ENCODE measurements around the gene DKKL1. TPM values are rescaled to one million over a fixed set of nuclear protein-coding genes. Genes with fewer than 3 reads are reported as not detected.

The DKKL1 gene
- total RNA-seq, 1 experiment from 2014 or later: 2.4 TPM

DNA sequence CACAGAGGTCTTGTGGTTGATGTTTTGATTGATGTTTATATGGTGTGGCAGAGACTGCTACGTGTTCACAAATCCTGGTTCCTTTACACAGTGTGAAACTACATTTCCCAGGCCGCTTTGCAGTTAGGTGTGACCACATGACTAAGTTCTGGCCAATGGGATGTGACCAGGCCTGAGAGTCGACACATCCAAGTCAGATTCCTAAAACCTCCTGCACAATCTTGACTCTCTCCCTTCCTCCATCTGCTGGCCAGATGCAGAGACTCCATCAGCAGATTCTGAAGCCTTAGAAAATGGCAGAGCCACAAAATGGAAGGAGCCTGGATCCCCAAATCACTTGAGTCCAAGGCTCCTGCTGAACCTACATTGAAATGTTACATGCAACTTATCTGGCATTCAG, 15.8 kb upstream of the DKKL1 start:
- ChIA-PET POLR2A (no interaction called here), CTCF (interaction anchor here (1.3 kb wide), 1 partner anchor 69 kb away, joined by 3 read pairs; no protein-coding TSS in a partner anchor)
- H3K4me1 Mint-ChIP-seq: peaks cover 3% of the 10 kb centered on the region; the same call in 1 of the 2 replicates
- H3K27ac Mint-ChIP-seq: peak overlapping the region; percentile 91
- peak; percentile 94 for ATAC-seq
- H3K27me3 Mint-ChIP-seq (ENCODE audit: low read depth): no peaks in the 10 kb centered on the region
- no peak overlapping the region for H3K4me3 Mint-ChIP-seq
- H3K9me3 Mint-ChIP-seq: no peaks in the 10 kb centered on the region
- H3K36me3 Mint-ChIP-seq: peaks cover 87% of the 10 kb centered on the region
- TF ChIP-seq ZNF317 (CRISPR knock-in tag; IDR thresholded peaks at IDR 0.05; ENCODE audit: borderline replicate concordance, low read depth) (no peak), JAZF1 (CRISPR knock-in tag; IDR thresholded peaks at IDR 0.05) (no peak), NR2C2 (CRISPR knock-in tag; IDR thresholded peaks at IDR 0.05) (no peak), ESRRA (CRISPR knock-in tag; IDR thresholded peaks at IDR 0.05; ENCODE audit: borderline replicate concordance) (no peak), ZNF121 (CRISPR knock-in tag; IDR thresholded peaks at IDR 0.05) (no peak), NR1H2 (CRISPR knock-in tag; IDR thresholded peaks at IDR 0.05) (no peak), NFYB (CRISPR knock-in tag; conservative IDR thresholded peaks at IDR 0.05; ENCODE audit: low read depth) (peak; percentile 63), GABPB1 (CRISPR knock-in tag; IDR thresholded peaks at IDR 0.05) (no peak), ETV6 (CRISPR knock-in tag; IDR thresholded peaks at IDR 0.05) (no peak), FOXJ3 (CRISPR knock-in tag; IDR thresholded peaks at IDR 0.05; ENCODE audit: borderline replicate concordance) (no peak)
- TF ChIP-seq, protein P1, sequence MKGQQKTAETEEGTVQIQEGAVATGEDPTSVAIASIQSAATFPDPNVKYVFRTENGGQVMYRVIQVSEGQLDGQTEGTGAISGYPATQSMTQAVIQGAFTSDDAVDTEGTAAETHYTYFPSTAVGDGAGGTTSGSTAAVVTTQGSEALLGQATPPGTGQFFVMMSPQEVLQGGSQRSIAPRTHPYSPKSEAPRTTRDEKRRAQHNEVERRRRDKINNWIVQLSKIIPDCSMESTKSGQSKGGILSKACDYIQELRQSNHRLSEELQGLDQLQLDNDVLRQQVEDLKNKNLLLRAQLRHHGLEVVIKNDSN (CRISPR knock-in tag; IDR thresholded peaks at IDR 0.05): peak; percentile 91
- TF ChIP-seq, protein P2, sequence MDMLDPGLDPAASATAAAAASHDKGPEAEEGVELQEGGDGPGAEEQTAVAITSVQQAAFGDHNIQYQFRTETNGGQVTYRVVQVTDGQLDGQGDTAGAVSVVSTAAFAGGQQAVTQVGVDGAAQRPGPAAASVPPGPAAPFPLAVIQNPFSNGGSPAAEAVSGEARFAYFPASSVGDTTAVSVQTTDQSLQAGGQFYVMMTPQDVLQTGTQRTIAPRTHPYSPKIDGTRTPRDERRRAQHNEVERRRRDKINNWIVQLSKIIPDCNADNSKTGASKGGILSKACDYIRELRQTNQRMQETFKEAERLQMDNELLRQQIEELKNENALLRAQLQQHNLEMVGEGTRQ (CRISPR knock-in tag; IDR thresholded peaks at IDR 0.05): peak; percentile 91
- peak; percentile 51 for DNase-seq (ENCODE audit: low spot score)

DNA sequence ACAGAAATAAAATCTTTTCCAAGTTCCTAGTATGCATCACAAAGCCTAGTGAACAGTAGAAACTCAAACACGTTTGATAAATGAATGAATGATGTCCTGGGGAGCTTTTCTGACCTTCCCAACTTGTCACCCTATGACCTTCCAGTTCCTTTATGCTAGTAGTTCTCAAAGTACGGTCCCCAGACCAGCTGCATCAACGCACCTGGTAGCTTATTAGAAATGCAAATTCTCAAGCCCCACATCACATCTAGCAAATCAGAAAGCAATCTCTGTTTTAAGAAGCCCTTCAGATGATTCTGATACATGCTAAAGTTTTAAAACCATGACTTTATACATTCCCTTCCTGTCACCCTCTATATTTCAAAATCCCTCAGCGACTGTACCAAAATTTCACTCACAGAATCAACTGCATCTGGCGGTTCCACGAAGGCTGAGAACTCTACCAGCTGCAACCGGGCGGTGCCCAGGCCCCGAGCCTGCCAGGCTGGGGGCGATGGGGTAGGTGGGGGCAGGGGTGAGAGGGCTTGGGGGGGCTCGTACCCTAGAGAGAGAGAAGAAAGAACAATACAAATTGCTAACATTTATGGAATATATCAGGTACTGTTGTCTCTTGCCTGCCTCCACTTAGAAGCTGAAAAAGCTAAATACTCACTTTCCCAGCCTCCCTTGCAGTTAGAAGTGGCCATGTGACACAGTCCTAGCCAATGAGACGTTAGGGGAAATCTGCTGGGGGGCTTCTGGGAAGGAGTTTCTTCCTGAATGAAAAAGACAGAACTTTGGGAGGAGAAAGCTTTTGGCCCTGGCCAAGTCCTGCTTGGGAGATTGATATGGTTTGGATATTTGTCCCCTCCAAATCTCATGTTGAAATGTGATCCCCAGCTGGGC, 15.1 kb upstream of the DKKL1 start:
- ChIA-PET CTCF (interaction anchor here (1.3 kb wide), 1 partner anchor 69 kb away, joined by 3 read pairs; no protein-coding TSS in a partner anchor), POLR2A (no interaction called here)
- Mint-ChIP-seq H3K4me3 (no peak overlapping the region), H3K27me3 (ENCODE audit: low read depth) (no peaks in the 10 kb centered on the region), H3K4me1 (peaks cover 3% of the 10 kb centered on the region; the same call in 1 of the 2 replicates), H3K27ac (peak overlapping the region; percentile 91), H3K36me3 (peaks cover 87% of the 10 kb centered on the region), H3K9me3 (no peaks in the 10 kb centered on the region)
- no peak for DNase-seq (ENCODE audit: low spot score)
- ATAC-seq: no peak
- TF ChIP-seq, protein P2 (CRISPR knock-in tag; IDR thresholded peaks at IDR 0.05): peak; percentile 87
- TF ChIP-seq NFYB (CRISPR knock-in tag; conservative IDR thresholded peaks at IDR 0.05; ENCODE audit: low read depth): peak; percentile 79
- TF ChIP-seq, protein P3, sequence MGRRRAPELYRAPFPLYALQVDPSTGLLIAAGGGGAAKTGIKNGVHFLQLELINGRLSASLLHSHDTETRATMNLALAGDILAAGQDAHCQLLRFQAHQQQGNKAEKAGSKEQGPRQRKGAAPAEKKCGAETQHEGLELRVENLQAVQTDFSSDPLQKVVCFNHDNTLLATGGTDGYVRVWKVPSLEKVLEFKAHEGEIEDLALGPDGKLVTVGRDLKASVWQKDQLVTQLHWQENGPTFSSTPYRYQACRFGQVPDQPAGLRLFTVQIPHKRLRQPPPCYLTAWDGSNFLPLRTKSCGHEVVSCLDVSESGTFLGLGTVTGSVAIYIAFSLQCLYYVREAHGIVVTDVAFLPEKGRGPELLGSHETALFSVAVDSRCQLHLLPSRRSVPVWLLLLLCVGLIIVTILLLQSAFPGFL (CRISPR knock-in tag; IDR thresholded peaks at IDR 0.05; ENCODE audit: borderline replicate concordance): no peak
- TF ChIP-seq, protein P1 (CRISPR knock-in tag; IDR thresholded peaks at IDR 0.05): peak; percentile 82

DNA sequence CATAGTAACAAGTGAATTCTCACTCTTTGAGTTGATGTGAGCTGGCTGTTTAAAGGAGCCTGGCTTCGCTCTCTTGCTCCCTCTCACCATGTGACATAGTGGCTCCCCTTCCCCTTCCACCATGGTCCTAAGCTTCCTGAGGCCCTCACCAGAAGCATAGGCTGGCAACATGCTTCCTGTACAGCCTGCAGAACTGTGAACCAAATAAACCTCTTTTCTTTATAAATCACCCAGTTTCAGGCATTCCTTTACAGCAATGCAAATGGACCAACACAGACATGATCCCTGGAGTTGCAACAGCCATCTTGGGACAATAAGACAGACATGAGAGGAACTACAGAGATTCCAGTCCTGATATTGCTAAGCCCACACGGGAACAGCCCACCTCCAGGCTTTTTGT, 14.1 kb upstream of the DKKL1 start:
- no peak overlapping the region for H3K27ac Mint-ChIP-seq
- H3K4me3 Mint-ChIP-seq: no peak overlapping the region
- POLR2A ChIA-PET: no interaction called here
- no peak for ATAC-seq
- CTCF ChIA-PET: no interaction called here
- H3K4me1 Mint-ChIP-seq: peaks cover 3% of the 10 kb centered on the region; the same call in 1 of the 2 replicates
- peaks cover 87% of the 10 kb centered on the region for H3K36me3 Mint-ChIP-seq
- H3K27me3 Mint-ChIP-seq (ENCODE audit: low read depth): no peaks in the 10 kb centered on the region
- DNase-seq (ENCODE audit: low spot score): no peak
- H3K9me3 Mint-ChIP-seq: no peaks in the 10 kb centered on the region
- no peak for TF ChIP-seq TCF7 (CRISPR knock-in tag; IDR thresholded peaks at IDR 0.05; ENCODE audit: low read depth)
- TF ChIP-seq, protein P4, sequence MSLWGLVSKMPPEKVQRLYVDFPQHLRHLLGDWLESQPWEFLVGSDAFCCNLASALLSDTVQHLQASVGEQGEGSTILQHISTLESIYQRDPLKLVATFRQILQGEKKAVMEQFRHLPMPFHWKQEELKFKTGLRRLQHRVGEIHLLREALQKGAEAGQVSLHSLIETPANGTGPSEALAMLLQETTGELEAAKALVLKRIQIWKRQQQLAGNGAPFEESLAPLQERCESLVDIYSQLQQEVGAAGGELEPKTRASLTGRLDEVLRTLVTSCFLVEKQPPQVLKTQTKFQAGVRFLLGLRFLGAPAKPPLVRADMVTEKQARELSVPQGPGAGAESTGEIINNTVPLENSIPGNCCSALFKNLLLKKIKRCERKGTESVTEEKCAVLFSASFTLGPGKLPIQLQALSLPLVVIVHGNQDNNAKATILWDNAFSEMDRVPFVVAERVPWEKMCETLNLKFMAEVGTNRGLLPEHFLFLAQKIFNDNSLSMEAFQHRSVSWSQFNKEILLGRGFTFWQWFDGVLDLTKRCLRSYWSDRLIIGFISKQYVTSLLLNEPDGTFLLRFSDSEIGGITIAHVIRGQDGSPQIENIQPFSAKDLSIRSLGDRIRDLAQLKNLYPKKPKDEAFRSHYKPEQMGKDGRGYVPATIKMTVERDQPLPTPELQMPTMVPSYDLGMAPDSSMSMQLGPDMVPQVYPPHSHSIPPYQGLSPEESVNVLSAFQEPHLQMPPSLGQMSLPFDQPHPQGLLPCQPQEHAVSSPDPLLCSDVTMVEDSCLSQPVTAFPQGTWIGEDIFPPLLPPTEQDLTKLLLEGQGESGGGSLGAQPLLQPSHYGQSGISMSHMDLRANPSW (CRISPR knock-in tag; conservative IDR thresholded peaks at IDR 0.05; ENCODE audit: low read depth): no peak
- TF ChIP-seq, protein P5, sequence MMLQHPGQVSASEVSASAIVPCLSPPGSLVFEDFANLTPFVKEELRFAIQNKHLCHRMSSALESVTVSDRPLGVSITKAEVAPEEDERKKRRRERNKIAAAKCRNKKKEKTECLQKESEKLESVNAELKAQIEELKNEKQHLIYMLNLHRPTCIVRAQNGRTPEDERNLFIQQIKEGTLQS (CRISPR knock-in tag; conservative IDR thresholded peaks at IDR 0.05): no peak
- no peak for TF ChIP-seq ZNF263 (CRISPR knock-in tag; IDR thresholded peaks at IDR 0.05; ENCODE audit: low read depth)
- no peak for TF ChIP-seq NR2C2 (CRISPR knock-in tag; IDR thresholded peaks at IDR 0.05)
- no peak for TF ChIP-seq ATF1 (CRISPR knock-in tag; IDR thresholded peaks at IDR 0.05)
- no peak for TF ChIP-seq RORB (CRISPR knock-in tag; IDR thresholded peaks at IDR 0.05)
- TF ChIP-seq ESRRA (CRISPR knock-in tag; IDR thresholded peaks at IDR 0.05; ENCODE audit: borderline replicate concordance): no peak
- TF ChIP-seq, protein P6, sequence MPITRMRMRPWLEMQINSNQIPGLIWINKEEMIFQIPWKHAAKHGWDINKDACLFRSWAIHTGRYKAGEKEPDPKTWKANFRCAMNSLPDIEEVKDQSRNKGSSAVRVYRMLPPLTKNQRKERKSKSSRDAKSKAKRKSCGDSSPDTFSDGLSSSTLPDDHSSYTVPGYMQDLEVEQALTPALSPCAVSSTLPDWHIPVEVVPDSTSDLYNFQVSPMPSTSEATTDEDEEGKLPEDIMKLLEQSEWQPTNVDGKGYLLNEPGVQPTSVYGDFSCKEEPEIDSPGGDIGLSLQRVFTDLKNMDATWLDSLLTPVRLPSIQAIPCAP (CRISPR knock-in tag; IDR thresholded peaks at IDR 0.05): no peak
- no peak for TF ChIP-seq ZNF121 (CRISPR knock-in tag; IDR thresholded peaks at IDR 0.05)
- no peak for TF ChIP-seq ZNF671 (CRISPR knock-in tag; IDR thresholded peaks at IDR 0.05)
